Measurements from ENCODE around the gene CBX4.

DNA sequence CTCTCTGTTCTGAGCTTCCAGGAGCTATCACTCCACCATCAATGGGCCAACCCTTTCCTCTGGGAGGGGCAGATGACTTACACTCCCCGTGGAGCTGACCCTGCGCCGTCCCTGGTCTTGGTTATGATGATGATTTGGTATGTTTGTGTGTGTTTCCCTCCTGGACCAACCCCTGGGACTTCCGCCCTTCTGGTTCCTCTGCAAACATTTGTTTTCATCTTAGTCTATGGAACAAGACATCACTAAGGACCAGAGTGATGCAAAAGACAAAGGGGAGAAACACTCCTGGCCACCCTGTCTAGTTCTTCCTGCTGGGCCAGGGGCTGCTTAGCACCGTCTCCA is 13.7 kb downstream of the CBX4 start:
- TF ChIP-seq, protein P1, sequence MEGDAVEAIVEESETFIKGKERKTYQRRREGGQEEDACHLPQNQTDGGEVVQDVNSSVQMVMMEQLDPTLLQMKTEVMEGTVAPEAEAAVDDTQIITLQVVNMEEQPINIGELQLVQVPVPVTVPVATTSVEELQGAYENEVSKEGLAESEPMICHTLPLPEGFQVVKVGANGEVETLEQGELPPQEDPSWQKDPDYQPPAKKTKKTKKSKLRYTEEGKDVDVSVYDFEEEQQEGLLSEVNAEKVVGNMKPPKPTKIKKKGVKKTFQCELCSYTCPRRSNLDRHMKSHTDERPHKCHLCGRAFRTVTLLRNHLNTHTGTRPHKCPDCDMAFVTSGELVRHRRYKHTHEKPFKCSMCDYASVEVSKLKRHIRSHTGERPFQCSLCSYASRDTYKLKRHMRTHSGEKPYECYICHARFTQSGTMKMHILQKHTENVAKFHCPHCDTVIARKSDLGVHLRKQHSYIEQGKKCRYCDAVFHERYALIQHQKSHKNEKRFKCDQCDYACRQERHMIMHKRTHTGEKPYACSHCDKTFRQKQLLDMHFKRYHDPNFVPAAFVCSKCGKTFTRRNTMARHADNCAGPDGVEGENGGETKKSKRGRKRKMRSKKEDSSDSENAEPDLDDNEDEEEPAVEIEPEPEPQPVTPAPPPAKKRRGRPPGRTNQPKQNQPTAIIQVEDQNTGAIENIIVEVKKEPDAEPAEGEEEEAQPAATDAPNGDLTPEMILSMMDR (IDR thresholded peaks at IDR 0.05) = no peak
- no peak for TF ChIP-seq POLR2A (IDR thresholded peaks at IDR 0.05)
